Left lung (tissue), 10 donors: ENCODE measurements around the gene ERCC2. TPM values are rescaled to one million over a fixed set of nuclear protein-coding genes. Genes with fewer than 3 reads are reported as not detected.

Experiments
- ATAC-seq: fragments of 200-7000 bp; cut with Tn5 transposase; one replicate; pipeline ENCODE4 v1.9.1; 2020; ENCODE audit warnings: moderate library complexity
- DNase-seq, 4 donors: peaks; one replicate each; pipeline ENCODE4 v3.0.0-alpha.2; 2013 to 2020
- H3K27ac ChIP-seq, 2 donors: fragments of 200-600 bp; sonication (generic) in 1 of 2; one replicate each; pipeline versions ENCODE4 v1.5.0 to v1.8.0; 2020 to 2021
- H3K27me3 ChIP-seq, 2 donors: fragments of 200-600 bp; sonication (generic) in 1 of 2; one replicate each; pipeline versions ENCODE4 v1.5.0 to v1.8.0; 2020 to 2021
- H3K36me3 ChIP-seq, 2 donors: fragments of 200-600 bp; sonication (generic) in 1 of 2; one replicate each; pipeline versions ENCODE4 v1.5.0 to v1.8.0; 2020 to 2021
- H3K4me1 ChIP-seq, 2 donors: fragments of 200-600 bp; one replicate each; pipeline ENCODE4 v1.8.0; 2021
- H3K4me3 ChIP-seq, 2 donors: fragments of 200-600 bp; sonication (generic) in 1 of 2; one replicate each; pipeline versions ENCODE4 v1.5.0 to v1.8.0; 2020 to 2021; ENCODE audit warnings: mild to moderate bottlenecking in 1 of 2
- H3K9me3 ChIP-seq, 2 donors: fragments of 200-600 bp; sonication (generic) in 1 of 2; one replicate each; pipeline versions ENCODE4 v1.5.0 to v1.8.0; 2020 to 2021
- intact Hi-C, 2 donors: fragments of 100-400 bp; cut with DNase I; formaldehyde crosslinking; loops; one replicate each; pipeline versions ENCODE4 v1.11.2 to v1.14.2; 2022
- polyA plus RNA-seq, 6 donors: library from polyadenylated mRNA; unstranded; fragments of 120-200 nt; gene quantifications; one replicate each; pipeline ENCODE4 v1.2.1, GENCODE V29; 2013; ENCODE audit not compliant: insufficient read length in 6 of 6
- total RNA-seq, 2 donors: library from RNA; stranded (reverse); fragmentation: NEBNext Ultra II Directional; extraction: Animal tissue kit (Norgen Biotek cat#: 25700); gene quantifications; one replicate each; pipeline ENCODE4 v1.2.1, GENCODE V29; 2021
- TF ChIP-seq, protein P1 (sequence below), 2 donors: fragments of 200-600 bp; sonication (generic) in 1 of 2; IDR thresholded peaks; one replicate each; pipeline versions ENCODE4 v1.5.0 to v1.8.0; 2021; ENCODE audit warnings: antibody characterized with exemption in 2 of 2
- donor health status: DM: no; HTN: yes; CAD: no.
- donor health status: DM: no; HTN: no; CAD: no.

Gene ERCC2
- total and polyA plus RNA-seq, 8 donors: 21.2 to 36.7 (median 31.3) TPM

DNA sequence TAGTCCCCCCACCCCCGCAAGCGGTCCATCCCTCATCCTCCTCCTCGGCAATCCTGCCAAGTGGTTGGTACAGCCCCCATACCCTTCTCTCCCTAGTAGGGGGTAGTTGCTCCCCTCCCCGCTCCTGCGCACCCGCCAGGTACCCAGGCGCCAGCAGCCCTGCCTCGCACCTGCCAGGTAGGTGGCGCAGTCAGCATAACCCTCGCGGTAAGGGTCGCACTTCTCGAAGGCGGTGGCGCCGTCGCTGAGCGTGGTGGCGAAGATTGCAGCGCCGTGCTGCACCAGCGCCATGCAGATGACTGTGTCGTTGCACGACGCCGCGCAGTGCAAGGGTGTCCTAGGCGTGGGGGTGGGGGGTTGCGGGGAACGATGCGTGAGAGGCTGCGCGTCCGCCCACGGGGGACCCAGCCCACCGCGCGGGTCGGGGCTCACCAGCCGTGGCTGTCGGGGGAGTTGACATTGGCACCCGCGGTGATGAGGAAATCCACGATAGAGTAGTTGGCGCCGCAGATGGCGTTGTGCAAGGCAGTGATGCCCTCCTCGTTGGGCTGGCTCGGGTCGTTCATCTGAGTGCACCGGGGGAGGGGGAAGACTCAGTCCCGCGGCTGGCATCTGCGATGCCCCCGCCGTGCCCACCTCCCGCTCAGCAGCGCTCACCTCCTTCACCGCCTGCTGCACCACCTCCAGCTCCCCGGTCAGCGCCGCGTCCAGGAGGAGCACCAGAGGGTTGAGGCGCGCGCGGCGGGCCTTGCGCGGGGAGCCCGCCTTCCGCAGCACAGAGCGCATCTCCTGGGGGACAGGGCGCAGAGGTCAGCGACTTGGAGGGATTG lies 15.2 kb upstream of the ERCC2 start:
- TF ChIP-seq, protein P1, sequence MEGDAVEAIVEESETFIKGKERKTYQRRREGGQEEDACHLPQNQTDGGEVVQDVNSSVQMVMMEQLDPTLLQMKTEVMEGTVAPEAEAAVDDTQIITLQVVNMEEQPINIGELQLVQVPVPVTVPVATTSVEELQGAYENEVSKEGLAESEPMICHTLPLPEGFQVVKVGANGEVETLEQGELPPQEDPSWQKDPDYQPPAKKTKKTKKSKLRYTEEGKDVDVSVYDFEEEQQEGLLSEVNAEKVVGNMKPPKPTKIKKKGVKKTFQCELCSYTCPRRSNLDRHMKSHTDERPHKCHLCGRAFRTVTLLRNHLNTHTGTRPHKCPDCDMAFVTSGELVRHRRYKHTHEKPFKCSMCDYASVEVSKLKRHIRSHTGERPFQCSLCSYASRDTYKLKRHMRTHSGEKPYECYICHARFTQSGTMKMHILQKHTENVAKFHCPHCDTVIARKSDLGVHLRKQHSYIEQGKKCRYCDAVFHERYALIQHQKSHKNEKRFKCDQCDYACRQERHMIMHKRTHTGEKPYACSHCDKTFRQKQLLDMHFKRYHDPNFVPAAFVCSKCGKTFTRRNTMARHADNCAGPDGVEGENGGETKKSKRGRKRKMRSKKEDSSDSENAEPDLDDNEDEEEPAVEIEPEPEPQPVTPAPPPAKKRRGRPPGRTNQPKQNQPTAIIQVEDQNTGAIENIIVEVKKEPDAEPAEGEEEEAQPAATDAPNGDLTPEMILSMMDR (IDR thresholded peaks at IDR 0.05): no peak
- intact Hi-C loops: no loop called here
- Histone ChIP-seq H3K9me3 (no peaks in the 10 kb centered on the region), H3K4me3 (no peak overlapping the region), H3K4me1 (peaks cover 2 to 10% of the 10 kb centered on the region in 2 donors), H3K36me3 (no peaks in the 10 kb centered on the region), H3K27me3 (peaks cover 13 to 45% of the 10 kb centered on the region in 2 donors), H3K27ac (no peak overlapping the region)
- ATAC-seq (peak; percentile 45), DNase-seq (no peak)

DNA sequence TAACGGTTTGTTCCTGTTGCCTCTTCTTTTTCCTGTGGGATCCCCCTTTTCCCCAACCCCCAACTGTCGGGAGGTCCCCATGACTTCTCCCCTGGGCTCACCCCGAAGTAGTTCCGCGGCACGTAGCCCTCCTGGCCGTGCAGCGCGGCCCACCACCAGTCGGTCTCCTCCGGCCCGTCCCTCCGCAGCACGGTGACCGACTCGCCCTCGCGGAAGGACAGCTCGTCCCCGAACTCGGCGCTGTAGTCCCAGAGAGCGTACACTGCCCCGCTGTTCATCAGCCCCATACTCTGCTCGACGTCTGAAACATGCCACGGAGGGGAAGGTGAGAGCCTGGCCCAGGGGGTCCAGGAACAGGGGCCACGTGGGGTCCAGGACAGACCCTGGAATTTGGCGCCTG lies 12.1 kb upstream of the ERCC2 start:
- no peak for ATAC-seq
- Histone ChIP-seq H3K27me3 (peaks cover 13 to 39% of the 10 kb centered on the region in 2 donors), H3K4me3 (no peak overlapping the region), H3K36me3 (no peaks in the 10 kb centered on the region), H3K4me1 (peaks cover 2 to 10% of the 10 kb centered on the region in 2 donors), H3K9me3 (no peaks in the 10 kb centered on the region), H3K27ac (no peak overlapping the region)
- intact Hi-C loops: no loop called here
- TF ChIP-seq, protein P1 (IDR thresholded peaks at IDR 0.05): no peak
- no peak for DNase-seq

DNA sequence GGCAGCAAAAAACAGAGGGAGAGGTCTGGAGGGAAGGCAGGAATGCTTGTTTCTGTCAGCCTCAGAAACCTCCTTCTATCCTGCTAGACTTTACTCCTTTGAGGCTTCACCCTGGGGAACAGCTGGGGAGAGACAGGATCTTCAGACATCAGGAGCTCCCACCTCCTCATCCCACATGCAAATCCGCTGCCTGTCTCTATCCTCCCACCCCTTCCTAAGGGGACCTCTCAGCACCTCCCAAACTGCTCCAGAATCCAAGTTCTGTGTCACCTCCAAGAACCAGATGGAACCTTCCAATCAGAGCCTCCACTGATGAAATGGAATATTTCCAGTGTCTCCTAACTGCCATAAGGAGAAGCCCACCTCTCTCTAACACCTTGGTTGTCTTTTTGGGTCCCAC lies 9.7 kb upstream of the ERCC2 start:
- Histone ChIP-seq H3K9me3 (no peaks in the 10 kb centered on the region), H3K27ac (no peak overlapping the region), H3K4me3 (no peak overlapping the region), H3K27me3 (peaks cover 2 to 16% of the 10 kb centered on the region in 2 donors), H3K36me3 (no peaks in the 10 kb centered on the region), H3K4me1 (peaks cover 0 to under 1% of the 10 kb centered on the region in 2 donors)
- no peak for ATAC-seq
- TF ChIP-seq, protein P1 (IDR thresholded peaks at IDR 0.05): no peak
- no peak for DNase-seq
- intact Hi-C loops: no loop called here

DNA sequence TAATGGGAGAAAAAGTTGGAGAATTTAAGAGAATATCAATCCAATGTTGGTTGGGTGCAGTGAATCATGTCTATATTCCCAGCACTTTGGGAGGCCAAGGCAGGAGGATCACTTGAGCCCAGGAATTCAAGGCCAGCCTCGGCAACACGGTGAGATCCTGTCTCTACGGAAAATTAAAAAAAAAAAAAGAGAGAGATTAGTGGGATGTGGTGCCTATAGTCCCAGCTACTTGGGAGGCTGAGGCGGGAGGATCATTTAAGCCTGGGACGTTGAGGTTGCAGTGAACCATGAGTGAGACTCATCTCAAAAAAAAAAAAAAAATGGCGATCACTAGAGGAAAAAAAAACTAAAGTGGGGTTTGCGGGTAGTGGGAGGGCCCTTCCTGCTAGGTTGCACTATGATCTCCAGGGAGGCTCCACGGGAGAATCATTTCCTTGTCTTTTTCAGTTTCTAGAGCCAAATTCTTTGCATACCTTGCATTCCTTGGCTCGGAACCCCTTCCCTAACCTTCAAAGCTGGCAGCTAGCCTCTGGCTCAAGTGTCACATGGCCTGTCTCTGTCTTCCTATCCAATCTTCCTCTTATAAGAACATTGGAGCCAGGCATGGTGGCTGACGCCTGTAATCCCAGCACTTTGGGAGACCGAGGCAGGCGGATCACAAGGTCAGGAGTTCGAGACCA lies 5.8 kb upstream of the ERCC2 start:
- intact Hi-C loops: no loop called here
- H3K36me3 ChIP-seq: no peaks in the 10 kb centered on the region
- H3K4me1 ChIP-seq: peaks cover 0 to 3% of the 10 kb centered on the region in 2 donors
- no peak overlapping the region for H3K4me3 ChIP-seq
- TF ChIP-seq, protein P1 (IDR thresholded peaks at IDR 0.05): no peak
- no peaks in the 10 kb centered on the region for H3K9me3 ChIP-seq
- H3K27ac ChIP-seq: peak overlapping the region in 1 of 2 donors; percentile 13
- DNase-seq (peak in 2 of 4 donors; percentile 12 to 43), ATAC-seq (peak; percentile 68)
- H3K27me3 ChIP-seq: no peaks in the 10 kb centered on the region

DNA sequence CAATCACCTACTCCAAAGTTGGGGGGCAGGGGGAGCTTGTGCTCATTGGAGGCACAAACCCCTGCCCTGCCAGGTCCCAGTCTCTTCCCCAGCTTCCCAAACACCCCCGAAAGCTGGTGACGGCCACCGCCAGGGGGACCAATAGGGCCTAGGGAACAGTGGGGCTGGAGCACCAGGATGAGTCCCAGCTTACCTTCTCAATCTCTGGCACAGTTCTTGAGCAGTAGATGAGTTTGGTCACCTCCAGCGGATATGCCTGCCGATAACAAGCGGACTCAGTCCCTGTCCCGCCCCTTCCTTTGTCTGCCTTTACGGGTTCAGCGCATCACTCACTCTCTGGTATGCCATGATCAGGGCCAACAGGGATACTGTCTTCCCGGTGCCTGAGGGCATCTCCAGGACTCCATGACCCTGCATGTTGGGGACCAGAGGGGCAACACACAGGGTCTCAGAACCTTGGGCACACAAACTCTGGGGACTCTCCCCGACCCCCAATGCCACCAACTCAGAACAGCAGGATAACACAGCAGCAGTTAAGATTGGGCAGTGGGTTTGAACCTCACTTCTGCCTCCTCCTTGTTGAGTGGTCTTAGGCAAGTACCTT lies 1.5 kb downstream of the ERCC2 start:
- ATAC-seq: no peak
- TF ChIP-seq, protein P1 (IDR thresholded peaks at IDR 0.05): no peak
- peaks cover 0 to 21% of the 10 kb centered on the region in 2 donors for H3K36me3 ChIP-seq
- H3K9me3 ChIP-seq: no peaks in the 10 kb centered on the region
- no peak for DNase-seq
- H3K27ac ChIP-seq: no peak overlapping the region
- intact Hi-C loops: no loop called here
- no peaks in the 10 kb centered on the region for H3K27me3 ChIP-seq
- peaks cover 0 to 17% of the 10 kb centered on the region in 2 donors for H3K4me1 ChIP-seq
- no peak overlapping the region for H3K4me3 ChIP-seq
